Caco-2 (cell line): Measurements from ENCODE around the gene CLMN. TPM values are rescaled to one million over a fixed set of nuclear protein-coding genes. Genes with fewer than 3 reads are reported as not detected.

Source experiments
- BruUV-seq: library from RNA; stranded (reverse); fragments of 400-500 nt; replicated peaks from 2 replicates; lab custom pipeline; 2021; lab: Mats Ljungman, UMichigan
- CTCF ChIA-PET: fragments of 300-600 bp; sonication (Branson Sonifier 250); formaldehyde crosslinking; loops from one replicate; lab custom pipeline; 2022; ENCODE audit warnings: antibody characterized with exemption; lab: Charles Lee
- POLR2A ChIA-PET: fragments of 300-600 bp; sonication (Branson Sonifier 250); formaldehyde crosslinking; loops from one replicate; lab custom pipeline; 2022; ENCODE audit warnings: antibody characterized with exemption; lab: Charles Lee
- DNase-seq, 2 experiments: peaks; one replicate each; pipeline versions ENCODE4 v3.0.0 to v3.0.0-alpha.2; 2020 to 2022
- H3K27me3 ChIP-seq: replicated peaks from 2 replicates; pipeline ENCODE4 v1.6.0; 2011; ENCODE audit warnings: low read length; ENCODE audit not compliant: control insufficient read depth, insufficient read depth
- H3K36me3 ChIP-seq: 2 replicates; pipeline ENCODE4 v1.5.1; 2011; ENCODE audit warnings: low read length; ENCODE audit not compliant: control insufficient read depth, insufficient read depth
- H3K4me1 ChIP-seq: fragments of 250-450 bp; sonication (Bioruptor Pico); 2 replicates; pipeline ENCODE4 v1.5.1; 2020; ENCODE audit warnings: mild to moderate bottlenecking
- H3K4me3 ChIP-seq: 2 replicates; pipeline ENCODE4 v1.5.1; 2011; ENCODE audit warnings: low read depth, mild to moderate bottlenecking, control low read depth, low read length
- H3K9me3 ChIP-seq: fragments of 250-450 bp; sonication (Bioruptor Pico); 2 replicates; pipeline ENCODE4 v1.5.1; 2020; ENCODE audit warnings: mild to moderate bottlenecking, moderate library complexity
- H3K27ac Mint-ChIP-seq: one replicate; pipeline ENCODE4 v1.8.0; 2022; ENCODE audit warnings: mixed read lengths; ENCODE audit not compliant: unreplicated experiment
- H3K27me3 Mint-ChIP-seq: one replicate; pipeline ENCODE4 v1.8.0; 2022; ENCODE audit warnings: mixed read lengths; ENCODE audit not compliant: insufficient read depth, unreplicated experiment
- H3K36me3 Mint-ChIP-seq: one replicate; pipeline ENCODE4 v1.8.0; 2022; ENCODE audit warnings: mild to moderate bottlenecking, mixed read lengths; ENCODE audit not compliant: insufficient read depth, unreplicated experiment
- H3K4me1 Mint-ChIP-seq: one replicate; pipeline ENCODE4 v1.8.0; 2022; ENCODE audit warnings: low read depth, mixed read lengths; ENCODE audit not compliant: unreplicated experiment
- H3K4me3 Mint-ChIP-seq: one replicate; pipeline ENCODE4 v1.8.0; 2022; ENCODE audit warnings: mild to moderate bottlenecking, moderate library complexity, mixed read lengths; ENCODE audit not compliant: unreplicated experiment
- H3K9me3 Mint-ChIP-seq: one replicate; pipeline ENCODE4 v1.8.0; 2022; ENCODE audit warnings: mixed read lengths; ENCODE audit not compliant: unreplicated experiment
- intact Hi-C: fragments of 100-400 bp; cut with micrococcal nuclease; formaldehyde crosslinking; loops from one replicate; pipeline ENCODE4 v1.10.0; 2022; ENCODE audit not compliant: unreplicated experiment
- total RNA-seq: library from RNA; stranded (reverse); gene quantifications from 2 replicates; pipeline ENCODE4 v1.2.3, GENCODE V29; 2022
- TF ChIP-seq, protein P1 (sequence below), 2 experiments: fragments of 200-600 bp in 1 of 2; IDR thresholded peaks; 1 replicate in 1 of 2; 2 replicates in 1 of 2; pipeline versions ENCODE4 v1.5.1 to v1.8.0; 2011 to 2022; ENCODE audit warnings: antibody characterized with exemption in 1 of 2, control low read depth in 1 of 2, inconsistent platforms in 1 of 2, low read depth in 1 of 2, low read length in 1 of 2, mild to moderate bottlenecking in 1 of 2, moderate library complexity in 1 of 2; ENCODE audit not compliant: insufficient read depth in 1 of 2, severe bottlenecking in 1 of 2, unreplicated experiment in 1 of 2

Gene CLMN
- total RNA-seq, 1 experiment from 2014 or later: 6.7 TPM

DNA sequence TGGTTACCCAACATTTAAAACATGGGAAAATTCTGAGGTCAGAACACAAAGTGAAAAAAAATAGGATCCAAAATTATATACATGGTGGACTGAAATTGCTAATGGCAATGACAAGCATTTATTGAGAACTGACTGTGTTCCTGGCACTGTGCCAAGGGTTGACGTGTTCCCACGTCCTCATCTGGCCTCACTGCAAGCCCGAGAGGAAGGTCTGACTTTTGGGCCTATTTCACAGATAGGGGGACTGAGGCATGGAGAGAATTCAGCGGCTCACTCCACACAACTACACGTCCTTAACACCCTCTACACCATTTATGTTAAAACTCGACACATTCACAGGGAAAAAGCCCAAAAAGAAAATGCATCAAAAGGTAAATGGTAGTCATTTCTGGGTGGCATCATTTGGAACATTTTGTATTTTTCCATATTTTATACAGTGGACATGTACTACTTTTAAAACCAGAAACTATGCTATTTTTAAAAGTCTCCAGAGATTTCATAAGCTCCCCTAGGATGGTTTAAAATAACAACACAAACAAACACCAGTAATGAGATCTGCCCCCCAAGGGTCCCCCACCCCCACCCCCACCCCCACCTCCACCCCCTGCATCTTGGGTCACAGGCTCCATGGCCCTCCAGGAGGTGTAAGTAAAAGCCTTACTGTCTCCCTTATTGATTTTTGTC, 27.7 kb downstream of the CLMN start:
- peaks cover 17% of the 10 kb centered on the region for H3K4me1 Mint-ChIP-seq
- CTCF ChIA-PET: no interaction called here

GRCh38 chr14:95290871-95291431, 28.8 kb downstream of the CLMN start:
- Histone ChIP-seq H3K27me3 (no peaks in the 10 kb centered on the region), H3K9me3 (no peaks in the 10 kb centered on the region), H3K4me1 (no peaks in the 10 kb centered on the region), H3K4me3 (no peak overlapping the region), H3K36me3 (no peaks in the 10 kb centered on the region)
- H3K36me3 Mint-ChIP-seq: no peaks in the 10 kb centered on the region
- no peaks in the 10 kb centered on the region for H3K27me3 Mint-ChIP-seq
- peaks cover 3% of the 10 kb centered on the region for H3K9me3 Mint-ChIP-seq
- DNase-seq: no peak
- H3K4me3 Mint-ChIP-seq: no peak overlapping the region
- H3K4me1 Mint-ChIP-seq: peaks cover 12% of the 10 kb centered on the region
- no TSS peak for BruUV-seq
- POLR2A ChIA-PET: no interaction called here
- intact Hi-C loops: no loop called here
- H3K27ac Mint-ChIP-seq: no peak overlapping the region
- CTCF ChIA-PET: no interaction called here
- TF ChIP-seq, protein P1, sequence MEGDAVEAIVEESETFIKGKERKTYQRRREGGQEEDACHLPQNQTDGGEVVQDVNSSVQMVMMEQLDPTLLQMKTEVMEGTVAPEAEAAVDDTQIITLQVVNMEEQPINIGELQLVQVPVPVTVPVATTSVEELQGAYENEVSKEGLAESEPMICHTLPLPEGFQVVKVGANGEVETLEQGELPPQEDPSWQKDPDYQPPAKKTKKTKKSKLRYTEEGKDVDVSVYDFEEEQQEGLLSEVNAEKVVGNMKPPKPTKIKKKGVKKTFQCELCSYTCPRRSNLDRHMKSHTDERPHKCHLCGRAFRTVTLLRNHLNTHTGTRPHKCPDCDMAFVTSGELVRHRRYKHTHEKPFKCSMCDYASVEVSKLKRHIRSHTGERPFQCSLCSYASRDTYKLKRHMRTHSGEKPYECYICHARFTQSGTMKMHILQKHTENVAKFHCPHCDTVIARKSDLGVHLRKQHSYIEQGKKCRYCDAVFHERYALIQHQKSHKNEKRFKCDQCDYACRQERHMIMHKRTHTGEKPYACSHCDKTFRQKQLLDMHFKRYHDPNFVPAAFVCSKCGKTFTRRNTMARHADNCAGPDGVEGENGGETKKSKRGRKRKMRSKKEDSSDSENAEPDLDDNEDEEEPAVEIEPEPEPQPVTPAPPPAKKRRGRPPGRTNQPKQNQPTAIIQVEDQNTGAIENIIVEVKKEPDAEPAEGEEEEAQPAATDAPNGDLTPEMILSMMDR (IDR thresholded peaks at IDR 0.05; ENCODE audit: insufficient read depth in 1 of 2, low read depth in 1 of 2, low read length in 1 of 2, severe bottlenecking in 1 of 2, unreplicated experiment in 1 of 2): no peak

More for the DNA sequence above, 27.7 kb downstream of the CLMN start:
- TF ChIP-seq, protein P1 (IDR thresholded peaks at IDR 0.05; ENCODE audit: insufficient read depth in 1 of 2, low read depth in 1 of 2, low read length in 1 of 2, severe bottlenecking in 1 of 2, unreplicated experiment in 1 of 2): no peak
- no peaks in the 10 kb centered on the region for H3K9me3 ChIP-seq
- Mint-ChIP-seq H3K27ac (no peak overlapping the region), H3K4me3 (no peak overlapping the region), H3K27me3 (no peaks in the 10 kb centered on the region), H3K36me3 (no peaks in the 10 kb centered on the region), H3K9me3 (no peaks in the 10 kb centered on the region)
- BruUV-seq: no TSS peak
- POLR2A ChIA-PET: interaction anchor here (0.6 kb wide), 1 partner anchor 151 kb away, joined by 3 read pairs; no protein-coding TSS in a partner anchor
- H3K36me3 ChIP-seq: no peaks in the 10 kb centered on the region
- H3K4me1 ChIP-seq: no peaks in the 10 kb centered on the region
- DNase-seq: no peak
- intact Hi-C loops: no loop called here
- no peaks in the 10 kb centered on the region for H3K27me3 ChIP-seq
- H3K4me3 ChIP-seq: no peak overlapping the region

GRCh38 chr14:95290021-95290420, 29.7 kb downstream of the CLMN start:
- H3K4me3 ChIP-seq: no peak overlapping the region
- H3K4me1 ChIP-seq: no peaks in the 10 kb centered on the region
- Mint-ChIP-seq H3K27ac (no peak overlapping the region), H3K4me3 (no peak overlapping the region), H3K27me3 (no peaks in the 10 kb centered on the region), H3K9me3 (peaks cover 13% of the 10 kb centered on the region), H3K36me3 (no peaks in the 10 kb centered on the region), H3K4me1 (peaks cover 5% of the 10 kb centered on the region)
- POLR2A ChIA-PET: no interaction called here
- CTCF ChIA-PET: no interaction called here
- peaks cover 4% of the 10 kb centered on the region; the same call in 1 of the 2 replicates for H3K9me3 ChIP-seq
- no peaks in the 10 kb centered on the region for H3K27me3 ChIP-seq
- no peaks in the 10 kb centered on the region for H3K36me3 ChIP-seq
- intact Hi-C loops: no loop called here
- TF ChIP-seq, protein P1 (IDR thresholded peaks at IDR 0.05; ENCODE audit: insufficient read depth in 1 of 2, low read depth in 1 of 2, low read length in 1 of 2, severe bottlenecking in 1 of 2, unreplicated experiment in 1 of 2): no peak
- BruUV-seq: no TSS peak
- DNase-seq: no peak
